Left ventricle myocardium inferior (tissue), 1 donor: ENCODE measurements around the gene SYNPR. TPM values are rescaled to one million over a fixed set of nuclear protein-coding genes. Genes with fewer than 3 reads are reported as not detected.

ENCODE experiments used
- DNase-seq: peaks from one replicate; pipeline ENCODE4 v3.0.0-alpha.2; 2020
- H3K27ac ChIP-seq: fragments of 200-600 bp; replicated peaks from 2 replicates; pipeline ENCODE4 v1.8.0; 2021
- H3K27me3 ChIP-seq: fragments of 200-600 bp; 2 replicates; pipeline ENCODE4 v1.8.0; 2021; ENCODE audit warnings: low read depth
- H3K36me3 ChIP-seq: fragments of 200-600 bp; 2 replicates; pipeline ENCODE4 v1.8.0; 2021
- H3K4me1 ChIP-seq: fragments of 200-600 bp; 2 replicates; pipeline ENCODE4 v1.8.0; 2021
- H3K4me3 ChIP-seq: fragments of 200-600 bp; 2 replicates; pipeline ENCODE4 v1.8.0; 2021; ENCODE audit warnings: mild to moderate bottlenecking, moderate library complexity
- H3K9me3 ChIP-seq: fragments of 200-600 bp; replicated peaks from 2 replicates; pipeline ENCODE4 v1.8.0; 2021
- CTCF ChIP-seq: fragments of 200-600 bp; IDR thresholded peaks from 2 replicates; pipeline ENCODE4 v1.8.0; 2021; ENCODE audit warnings: antibody characterized with exemption, mild to moderate bottlenecking, borderline replicate concordance
- intact Hi-C: fragments of 100-400 bp; cut with micrococcal nuclease; formaldehyde crosslinking; loops from one replicate; pipeline ENCODE4 v1.11.0; 2022
- total RNA-seq: library from RNA; stranded (reverse); fragmentation: NEBNext Ultra II Directional; extraction: Animal tissue kit (Norgen Biotek cat#: 25700); gene quantifications from one replicate; pipeline ENCODE4 v1.2.1, GENCODE V29; 2021
- donor health status: DM: no; HTN: yes; CAD: no; lungs with severe emphysema.

Gene SYNPR
- total RNA-seq, 1 donor from 2014 or later = 0.93 TPM

GRCh38 chr3:63555767-63556166 lies 277.7 kb downstream of the SYNPR start:
- intact Hi-C loops = no loop called here
- TF ChIP-seq CTCF = no peak
- H3K27ac ChIP-seq = no peak overlapping the region
- H3K9me3 ChIP-seq = no peaks in the 10 kb centered on the region
- H3K36me3 ChIP-seq = no peaks in the 10 kb centered on the region
- H3K4me3 ChIP-seq = no peak overlapping the region
- H3K27me3 ChIP-seq = no peaks in the 10 kb centered on the region
- no peaks in the 10 kb centered on the region for H3K4me1 ChIP-seq
- no peak for DNase-seq

DNA sequence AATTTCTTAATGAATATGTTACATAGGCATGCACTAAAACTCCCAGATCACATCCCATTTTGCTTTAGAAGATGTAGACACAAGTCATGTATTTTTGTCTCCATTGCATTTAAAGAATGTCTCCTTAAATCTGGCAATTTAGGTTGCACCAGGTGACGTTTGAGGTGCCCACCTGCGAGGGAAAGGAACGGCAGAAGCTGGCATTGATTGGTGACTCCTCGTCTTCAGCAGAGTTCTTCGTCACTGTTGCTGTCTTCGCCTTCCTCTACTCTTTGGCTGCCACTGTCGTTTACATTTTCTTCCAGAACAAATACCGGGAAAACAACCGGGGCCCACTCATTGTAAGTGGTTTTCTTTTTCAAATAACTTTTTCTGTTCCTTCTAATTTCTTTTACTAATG lies 278.3 kb downstream of the SYNPR start:
- Histone ChIP-seq H3K27me3 (no peaks in the 10 kb centered on the region), H3K4me1 (no peaks in the 10 kb centered on the region), H3K4me3 (no peak overlapping the region), H3K27ac (no peak overlapping the region), H3K9me3 (no peaks in the 10 kb centered on the region), H3K36me3 (no peaks in the 10 kb centered on the region)
- DNase-seq = no peak
- intact Hi-C loops = no loop called here
- TF ChIP-seq CTCF = no peak

GRCh38 chr3:63557912-63558311 lies 279.8 kb downstream of the SYNPR start:
- TF ChIP-seq CTCF = no peak
- Histone ChIP-seq H3K36me3 (no peaks in the 10 kb centered on the region), H3K9me3 (no peaks in the 10 kb centered on the region), H3K27ac (no peak overlapping the region), H3K4me1 (no peaks in the 10 kb centered on the region), H3K27me3 (no peaks in the 10 kb centered on the region), H3K4me3 (no peak overlapping the region)
- intact Hi-C loops = no loop called here
- DNase-seq = no peak

GRCh38 chr3:63559884-63560283 lies 281.8 kb downstream of the SYNPR start:
- H3K27ac ChIP-seq = no peak overlapping the region
- DNase-seq = no peak
- no peaks in the 10 kb centered on the region for H3K9me3 ChIP-seq
- H3K4me3 ChIP-seq = no peak overlapping the region
- no peaks in the 10 kb centered on the region for H3K36me3 ChIP-seq
- intact Hi-C loops = no loop called here
- no peak for TF ChIP-seq CTCF
- no peaks in the 10 kb centered on the region for H3K27me3 ChIP-seq
- H3K4me1 ChIP-seq = no peaks in the 10 kb centered on the region

GRCh38 chr3:63561879-63562278 lies 283.8 kb downstream of the SYNPR start:
- Histone ChIP-seq H3K27me3 (peaks cover 9% of the 10 kb centered on the region), H3K4me1 (no peaks in the 10 kb centered on the region), H3K27ac (no peak overlapping the region), H3K36me3 (no peaks in the 10 kb centered on the region), H3K4me3 (no peak overlapping the region), H3K9me3 (no peaks in the 10 kb centered on the region)
- DNase-seq = no peak
- no peak for TF ChIP-seq CTCF
- intact Hi-C loops = no loop called here

DNA sequence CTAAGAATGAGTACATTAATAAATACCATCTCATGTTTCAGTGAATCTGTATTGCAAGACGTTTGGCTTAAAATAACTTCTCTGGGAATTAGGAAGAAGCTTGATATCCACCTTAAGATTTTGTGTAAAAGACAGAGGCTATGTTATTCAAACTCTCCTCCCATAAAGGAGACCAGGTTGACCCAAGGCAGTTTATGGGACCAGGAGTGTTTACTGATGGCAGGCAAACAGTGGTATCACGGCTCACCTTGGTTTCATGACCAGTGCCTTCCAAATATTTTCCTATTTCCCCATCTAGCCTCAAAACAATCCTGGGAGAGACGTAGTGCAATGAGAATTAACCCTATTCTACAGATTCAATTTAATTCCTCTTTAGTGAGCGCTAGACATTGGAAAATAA lies 284.2 kb downstream of the SYNPR start:
- Histone ChIP-seq H3K9me3 (no peaks in the 10 kb centered on the region), H3K27ac (no peak overlapping the region), H3K27me3 (peaks cover 9% of the 10 kb centered on the region), H3K4me1 (no peaks in the 10 kb centered on the region), H3K4me3 (no peak overlapping the region), H3K36me3 (no peaks in the 10 kb centered on the region)
- intact Hi-C loops = no loop called here
- DNase-seq = no peak
- TF ChIP-seq CTCF = no peak
